ENCODE results near the gene HTATIP2. TPM values are rescaled to one million over a fixed set of nuclear protein-coding genes. Genes with fewer than 3 reads are reported as not detected.

HTATIP2 gene
- polyA plus RNA-seq, 1 of the 3 experiments (the other 2 are of a cell fraction) = not detected

GRCh38 chr11:20421946-20422345 is 58.4 kb downstream of the HTATIP2 start:
- no peak overlapping the region for H3K4me3 ChIP-seq (ENCODE audit: low read depth in 2 of 2, low read length in 1 of 2)
- DNase-seq = no peak
- H4K20me1 ChIP-seq (ENCODE audit: insufficient read depth) = no peaks in the 10 kb centered on the region
- H3K27ac ChIP-seq (ENCODE audit: low read depth in 2 of 2, low read length in 1 of 2) = no peak overlapping the region
- POLR2A ChIA-PET = no interaction called here
- CTCF ChIA-PET = no interaction called here
- H3K79me2 ChIP-seq (ENCODE audit: insufficient read depth) = no peaks in the 10 kb centered on the region
- no peaks in the 10 kb centered on the region for H3F3A ChIP-seq (replicated peaks; ENCODE audit: insufficient read depth)
- 68% methylated on average over 2 of the region's 2 CpGs for WGBS (ENCODE audit: low lambda C conversion rate)
- H3K36me3 ChIP-seq (replicated peaks in 1 of 2; ENCODE audit: control insufficient read depth in 1 of 2, insufficient read depth in 2 of 2, low read length in 1 of 2) = peaks cover 32 to 41% of the 10 kb centered on the region in 2 experiments
- no peaks in the 10 kb centered on the region for H3K9me3 ChIP-seq
- H3K4me2 ChIP-seq = no peak overlapping the region
- no peaks in the 10 kb centered on the region for H3K9me2 ChIP-seq
- TF ChIP-seq USF1 (IDR thresholded peaks at IDR 0.05; ENCODE audit: borderline replicate concordance, low read depth) (no peak), YY1 (IDR thresholded peaks at IDR 0.05; ENCODE audit: low read depth) (no peak), FOXM1 (IDR thresholded peaks at IDR 0.05; ENCODE audit: low read depth) (no peak), MEF2A (IDR thresholded peaks at IDR 0.05; ENCODE audit: borderline replicate concordance, low read depth) (no peak), RXRA (IDR thresholded peaks at IDR 0.05; ENCODE audit: borderline replicate concordance, low read depth) (no peak), SIN3A (IDR thresholded peaks at IDR 0.05; ENCODE audit: borderline replicate concordance, low read depth, low read length) (no peak), RAD21 (IDR thresholded peaks at IDR 0.05; ENCODE audit: low read length) (no peak)
- no peaks in the 10 kb centered on the region for H3K27me3 ChIP-seq (ENCODE audit: insufficient read depth)
- H3K4me1 ChIP-seq (ENCODE audit: control insufficient read depth in 1 of 2, insufficient read depth in 2 of 2, low read depth in 1 of 2, low read length in 1 of 2) = peaks cover 0 to 8% of the 10 kb centered on the region in 2 experiments; a peak in 2 of 4 replicates
- no peak overlapping the region for H3K9ac ChIP-seq
- no peak overlapping the region for H2AFZ ChIP-seq (ENCODE audit: low read depth)

DNA sequence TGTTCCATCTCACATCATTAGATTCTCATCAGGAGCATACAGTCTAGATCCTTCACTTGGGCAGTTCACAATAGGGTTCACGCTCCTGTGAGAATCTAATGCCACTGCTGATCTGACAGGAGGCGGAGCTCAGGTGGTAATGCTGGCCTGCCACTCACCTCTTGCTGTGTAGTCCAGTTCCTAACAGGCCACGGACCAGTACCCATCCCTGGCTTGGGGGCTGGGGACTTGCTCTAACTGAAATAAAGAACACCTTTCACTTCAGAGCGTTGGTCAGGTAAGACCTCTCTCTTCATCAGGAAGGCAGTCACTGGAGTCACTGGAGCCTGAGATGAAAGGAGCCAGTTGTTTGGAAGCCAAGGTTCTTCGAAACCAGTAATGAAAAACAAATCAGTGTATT is 65.7 kb downstream of the HTATIP2 start:
- 97% methylated on average over 5 of the region's 5 CpGs for WGBS (ENCODE audit: low lambda C conversion rate)

More for the DNA sequence above, 65.7 kb downstream of the HTATIP2 start:
- H4K20me1 ChIP-seq (ENCODE audit: insufficient read depth) = no peaks in the 10 kb centered on the region
- TF ChIP-seq, protein P1, sequence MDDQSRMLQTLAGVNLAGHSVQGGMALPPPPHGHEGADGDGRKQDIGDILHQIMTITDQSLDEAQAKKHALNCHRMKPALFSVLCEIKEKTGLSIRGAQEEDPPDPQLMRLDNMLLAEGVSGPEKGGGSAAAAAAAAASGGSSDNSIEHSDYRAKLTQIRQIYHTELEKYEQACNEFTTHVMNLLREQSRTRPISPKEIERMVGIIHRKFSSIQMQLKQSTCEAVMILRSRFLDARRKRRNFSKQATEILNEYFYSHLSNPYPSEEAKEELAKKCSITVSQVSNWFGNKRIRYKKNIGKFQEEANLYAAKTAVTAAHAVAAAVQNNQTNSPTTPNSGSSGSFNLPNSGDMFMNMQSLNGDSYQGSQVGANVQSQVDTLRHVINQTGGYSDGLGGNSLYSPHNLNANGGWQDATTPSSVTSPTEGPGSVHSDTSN (IDR thresholded peaks at IDR 0.05) = no peak
- TF ChIP-seq RCOR1 (IDR thresholded peaks at IDR 0.05; ENCODE audit: low read length) (no peak), TAF1 (IDR thresholded peaks at IDR 0.05; ENCODE audit: borderline replicate concordance, low read depth, low read length) (no peak), ZBTB33 (IDR thresholded peaks at IDR 0.05; ENCODE audit: borderline replicate concordance, low read depth) (no peak)
- TF ChIP-seq, protein P2, sequence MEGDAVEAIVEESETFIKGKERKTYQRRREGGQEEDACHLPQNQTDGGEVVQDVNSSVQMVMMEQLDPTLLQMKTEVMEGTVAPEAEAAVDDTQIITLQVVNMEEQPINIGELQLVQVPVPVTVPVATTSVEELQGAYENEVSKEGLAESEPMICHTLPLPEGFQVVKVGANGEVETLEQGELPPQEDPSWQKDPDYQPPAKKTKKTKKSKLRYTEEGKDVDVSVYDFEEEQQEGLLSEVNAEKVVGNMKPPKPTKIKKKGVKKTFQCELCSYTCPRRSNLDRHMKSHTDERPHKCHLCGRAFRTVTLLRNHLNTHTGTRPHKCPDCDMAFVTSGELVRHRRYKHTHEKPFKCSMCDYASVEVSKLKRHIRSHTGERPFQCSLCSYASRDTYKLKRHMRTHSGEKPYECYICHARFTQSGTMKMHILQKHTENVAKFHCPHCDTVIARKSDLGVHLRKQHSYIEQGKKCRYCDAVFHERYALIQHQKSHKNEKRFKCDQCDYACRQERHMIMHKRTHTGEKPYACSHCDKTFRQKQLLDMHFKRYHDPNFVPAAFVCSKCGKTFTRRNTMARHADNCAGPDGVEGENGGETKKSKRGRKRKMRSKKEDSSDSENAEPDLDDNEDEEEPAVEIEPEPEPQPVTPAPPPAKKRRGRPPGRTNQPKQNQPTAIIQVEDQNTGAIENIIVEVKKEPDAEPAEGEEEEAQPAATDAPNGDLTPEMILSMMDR (IDR thresholded peaks at IDR 0.05) = no peak
- no peaks in the 10 kb centered on the region for H3K4me1 ChIP-seq (ENCODE audit: control insufficient read depth in 1 of 2, insufficient read depth in 2 of 2, low read depth in 1 of 2, low read length in 1 of 2)
- H3K9me2 ChIP-seq = no peaks in the 10 kb centered on the region
- H3K27me3 ChIP-seq (ENCODE audit: insufficient read depth) = no peaks in the 10 kb centered on the region
- H3K27ac ChIP-seq (ENCODE audit: low read depth in 2 of 2, low read length in 1 of 2) = no peak overlapping the region
- H3F3A ChIP-seq (replicated peaks; ENCODE audit: insufficient read depth) = peaks cover 10% of the 10 kb centered on the region
- no peak for DNase-seq
- ChIA-PET POLR2A (no interaction called here), CTCF (interaction anchor here (0.8 to 1.7 kb wide), 3 partner anchors 14 to 181 kb away, joined by 3 to 5 read pairs (median 3); no protein-coding TSS in a partner anchor)
- no peaks in the 10 kb centered on the region for H3K79me2 ChIP-seq (ENCODE audit: insufficient read depth)
- H3K4me3 ChIP-seq (ENCODE audit: low read depth in 2 of 2, low read length in 1 of 2) = no peak overlapping the region
- no peaks in the 10 kb centered on the region for H3K9me3 ChIP-seq
- H3K9ac ChIP-seq = no peak overlapping the region
- H3K4me2 ChIP-seq = no peak overlapping the region
- peaks cover 22 to 32% of the 10 kb centered on the region in 2 experiments for H3K36me3 ChIP-seq (replicated peaks in 1 of 2; ENCODE audit: control insufficient read depth in 1 of 2, insufficient read depth in 2 of 2, low read length in 1 of 2)
- no peak overlapping the region for H2AFZ ChIP-seq (ENCODE audit: low read depth)

Other genes starting within 250 kb of the HTATIP2 start
- not detected in 2 replicates for gene DBX1, start 203.2 kb upstream of the HTATIP2 start, polyA plus RNA-seq (2012; rRNA removed)
- 10.8 and 14.9 TPM in 2 replicates for gene PRMT3, start 24.0 kb downstream of the HTATIP2 start, polyA plus RNA-seq (2012; rRNA removed)
- gene SLC6A5, start 235.9 kb downstream of the HTATIP2 start, polyA plus RNA-seq (2012; rRNA removed) = not detected in 2 replicates